ENCODE data around the gene VAV2. TPM values are rescaled to one million over a fixed set of nuclear protein-coding genes. Genes with fewer than 3 reads are reported as not detected.

The VAV2 gene
- polyA plus RNA-seq, 4 donors: 26.7 to 45.7 (median 36.2) TPM

GRCh38 chr9:133886563-133887501 is 105.3 kb downstream of the VAV2 start:
- no peak for FAIRE-seq
- H3K4me3 ChIP-seq (ENCODE audit: low read depth in 1 of 3, low read length in 3 of 3): no peak overlapping the region
- H3K9me3 ChIP-seq (ENCODE audit: control insufficient read depth in 2 of 2, insufficient read depth in 1 of 2, low read depth in 1 of 2, low read length in 1 of 2): peaks cover 0 to 4% of the 10 kb centered on the region in 2 donors
- H3K27ac ChIP-seq (ENCODE audit: low read depth in 1 of 3, low read length in 2 of 3): no peak overlapping the region
- WGBS, 3 donors: 82 to 86% (median 83%) methylated on average over 14 of the region's 14 CpGs
- H3K36me3 ChIP-seq (ENCODE audit: control insufficient read depth in 3 of 3, insufficient read depth in 2 of 3, low read depth in 1 of 3, low read length in 3 of 3): peaks cover 0 to 70% (median 3%) of the 10 kb centered on the region in 3 donors
- peaks cover 0 to 41% (median 0%) of the 10 kb centered on the region in 3 donors for H3K4me1 ChIP-seq (ENCODE audit: control insufficient read depth in 3 of 3, insufficient read depth in 2 of 3, low read depth in 1 of 3, low read length in 2 of 3)
- H3K27me3 ChIP-seq (ENCODE audit: control insufficient read depth in 3 of 3, insufficient read depth in 3 of 3, low read length in 3 of 3): no peaks in the 10 kb centered on the region
- no peak for DNase-seq

GRCh38 chr9:133884907-133885744 is 107.0 kb downstream of the VAV2 start:
- no peaks in the 10 kb centered on the region for H3K9me3 ChIP-seq (ENCODE audit: control insufficient read depth in 2 of 2, insufficient read depth in 1 of 2, low read depth in 1 of 2, low read length in 1 of 2)
- H3K4me1 ChIP-seq (ENCODE audit: control insufficient read depth in 3 of 3, insufficient read depth in 2 of 3, low read depth in 1 of 3, low read length in 2 of 3): peaks cover 0 to 42% (median 0%) of the 10 kb centered on the region in 3 donors
- 88 to 90% (median 88%) methylated on average over 19 of the region's 19 CpGs for whole genome bisulfite sequencing, 3 donors
- no peaks in the 10 kb centered on the region for H3K27me3 ChIP-seq (ENCODE audit: control insufficient read depth in 3 of 3, insufficient read depth in 3 of 3, low read length in 3 of 3)
- DNase-seq: no peak
- H3K27ac ChIP-seq (ENCODE audit: low read depth in 1 of 3, low read length in 2 of 3): no peak overlapping the region
- peaks cover 0 to 81% (median 3%) of the 10 kb centered on the region in 3 donors for H3K36me3 ChIP-seq (ENCODE audit: control insufficient read depth in 3 of 3, insufficient read depth in 2 of 3, low read depth in 1 of 3, low read length in 3 of 3)
- no peak for FAIRE-seq
- H3K4me3 ChIP-seq (ENCODE audit: low read depth in 1 of 3, low read length in 3 of 3): no peak overlapping the region

DNA sequence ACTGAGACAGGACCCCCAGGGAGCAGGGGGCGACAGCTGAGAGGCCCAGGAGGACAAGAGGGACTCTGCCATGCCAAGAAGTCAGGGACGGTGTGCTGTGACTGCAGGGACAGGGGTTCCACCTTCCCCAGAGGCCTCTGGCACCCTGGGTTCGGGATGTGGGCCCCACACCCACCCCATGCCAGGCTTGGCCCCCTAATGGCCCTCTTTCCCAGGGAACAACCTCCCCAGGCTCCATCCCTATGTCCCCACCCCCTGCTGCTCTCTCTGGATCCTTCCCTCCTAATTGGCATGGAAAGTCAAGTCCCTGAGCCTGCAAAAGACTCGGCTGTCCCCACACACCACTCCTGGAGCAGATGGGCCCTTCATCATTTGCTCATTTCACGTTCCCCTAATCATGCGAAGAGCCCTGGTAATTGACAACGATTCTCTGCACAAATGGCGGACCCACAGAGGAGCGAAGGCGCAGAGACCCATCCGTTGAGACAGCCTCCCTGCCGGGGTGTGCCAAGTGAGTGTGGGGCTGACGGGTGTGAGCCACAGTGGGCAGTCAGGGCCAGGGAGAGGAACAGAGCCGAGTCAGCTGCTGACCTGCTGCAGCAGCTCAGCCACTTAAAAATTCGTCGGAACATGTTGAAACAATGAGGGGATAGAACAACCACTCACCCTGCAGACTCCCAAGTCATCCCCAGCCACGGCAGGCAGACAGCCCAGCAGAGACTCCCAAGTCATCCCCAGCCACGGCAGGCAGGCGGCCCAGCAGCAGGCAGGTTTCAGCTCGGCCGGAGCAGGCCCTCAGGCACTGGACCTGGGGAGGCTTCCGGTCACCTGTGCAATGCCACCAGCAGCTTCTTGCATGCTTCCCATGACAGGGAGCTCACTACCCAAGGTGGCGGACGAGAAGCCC is 109.0 kb downstream of the VAV2 start:
- FAIRE-seq (no peak), DNase-seq (no peak)
- Histone ChIP-seq H3K9me3 (ENCODE audit: control insufficient read depth in 2 of 2, insufficient read depth in 1 of 2, low read depth in 1 of 2, low read length in 1 of 2) (no peaks in the 10 kb centered on the region), H3K27ac (ENCODE audit: low read depth in 1 of 3, low read length in 2 of 3) (no peak overlapping the region), H3K4me3 (ENCODE audit: low read depth in 1 of 3, low read length in 3 of 3) (no peak overlapping the region), H3K27me3 (ENCODE audit: control insufficient read depth in 3 of 3, insufficient read depth in 3 of 3, low read length in 3 of 3) (no peaks in the 10 kb centered on the region), H3K4me1 (ENCODE audit: control insufficient read depth in 3 of 3, insufficient read depth in 2 of 3, low read depth in 1 of 3, low read length in 2 of 3) (peaks cover 0 to 30% (median 0%) of the 10 kb centered on the region in 3 donors), H3K36me3 (ENCODE audit: control insufficient read depth in 3 of 3, insufficient read depth in 2 of 3, low read depth in 1 of 3, low read length in 3 of 3) (peaks cover 0 to 80% (median 3%) of the 10 kb centered on the region in 3 donors)
- WGBS, 3 donors: 88 to 94% (median 90%) methylated on average over 24 of the region's 24 CpGs

- Histone ChIP-seq H3K27me3 (ENCODE audit: control insufficient read depth in 3 of 3, insufficient read depth in 3 of 3, low read length in 3 of 3) (no peaks in the 10 kb centered on the region), H3K4me3 (ENCODE audit: low read depth in 1 of 3, low read length in 3 of 3) (no peak overlapping the region), H3K27ac (ENCODE audit: low read depth in 1 of 3, low read length in 2 of 3) (no peak overlapping the region), H3K36me3 (ENCODE audit: control insufficient read depth in 3 of 3, insufficient read depth in 2 of 3, low read depth in 1 of 3, low read length in 3 of 3) (peaks cover 0 to 80% (median 0%) of the 10 kb centered on the region in 3 donors), H3K9me3 (ENCODE audit: control insufficient read depth in 2 of 2, insufficient read depth in 1 of 2, low read depth in 1 of 2, low read length in 1 of 2) (no peaks in the 10 kb centered on the region), H3K4me1 (ENCODE audit: control insufficient read depth in 3 of 3, insufficient read depth in 2 of 3, low read depth in 1 of 3, low read length in 2 of 3) (peaks cover 0 to 30% (median 0%) of the 10 kb centered on the region in 3 donors)
- 77 to 86% (median 84%) methylated on average over 24 of the region's 24 CpGs for WGBS, 3 donors
- DNase-seq (no peak), FAIRE-seq (no peak)
These were observed 110.3 kb downstream of the VAV2 start for GRCh38 chr9:133881671-133882381.

DNA sequence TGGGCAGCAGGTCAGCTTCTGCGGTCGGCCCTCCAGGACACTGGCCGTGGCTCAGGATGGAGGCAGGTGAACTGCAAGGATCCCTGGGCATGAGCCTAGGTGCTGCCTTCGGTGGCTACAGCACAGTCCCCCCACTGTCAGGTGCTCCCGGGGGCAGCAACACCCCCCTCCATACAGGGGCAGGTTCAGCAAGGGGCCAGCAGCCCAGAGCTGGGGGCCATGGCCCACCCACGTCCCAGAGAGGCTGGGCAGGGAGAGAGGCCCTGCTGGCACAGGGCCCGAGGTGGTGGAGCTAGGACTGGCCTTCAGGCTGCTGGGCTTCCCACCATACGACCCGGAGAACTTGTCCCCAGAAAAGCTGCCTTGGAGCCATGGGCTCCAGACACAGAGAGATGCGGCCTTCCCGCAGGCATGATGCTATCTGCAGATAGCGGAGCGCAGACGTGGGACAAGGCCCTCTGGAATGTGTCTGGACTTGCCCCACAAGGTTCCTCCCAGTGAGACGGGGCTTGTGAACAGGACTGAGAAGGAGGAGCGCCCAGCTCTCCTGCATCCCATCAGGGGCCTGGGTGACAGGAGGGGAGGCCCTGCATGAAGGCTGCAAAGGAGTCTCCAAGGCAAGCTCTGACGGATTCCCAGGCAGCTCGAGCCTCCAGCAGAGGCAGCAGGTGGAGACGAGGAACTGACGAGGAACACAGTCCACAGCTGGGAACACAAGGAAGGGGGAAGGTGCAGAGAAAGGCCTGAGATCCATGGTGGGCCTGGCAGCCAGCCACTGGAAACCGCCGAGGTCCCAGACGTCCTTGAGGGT is 111.1 kb downstream of the VAV2 start:
- Histone ChIP-seq H3K27me3 (ENCODE audit: control insufficient read depth in 3 of 3, insufficient read depth in 3 of 3, low read length in 3 of 3) (no peaks in the 10 kb centered on the region), H3K9me3 (ENCODE audit: control insufficient read depth in 2 of 2, insufficient read depth in 1 of 2, low read depth in 1 of 2, low read length in 1 of 2) (no peaks in the 10 kb centered on the region), H3K27ac (ENCODE audit: low read depth in 1 of 3, low read length in 2 of 3) (no peak overlapping the region), H3K4me1 (ENCODE audit: control insufficient read depth in 3 of 3, insufficient read depth in 2 of 3, low read depth in 1 of 3, low read length in 2 of 3) (peaks cover 0 to 27% (median 0%) of the 10 kb centered on the region in 3 donors), H3K4me3 (ENCODE audit: low read depth in 1 of 3, low read length in 3 of 3) (no peak overlapping the region), H3K36me3 (ENCODE audit: control insufficient read depth in 3 of 3, insufficient read depth in 2 of 3, low read depth in 1 of 3, low read length in 3 of 3) (peaks cover 0 to 80% (median 0%) of the 10 kb centered on the region in 3 donors)
- DNase-seq (no peak), FAIRE-seq (no peak)
- WGBS, 3 donors: 73 to 79% (median 75%) methylated on average over 22 to 23 of the region's 23 CpGs

DNA sequence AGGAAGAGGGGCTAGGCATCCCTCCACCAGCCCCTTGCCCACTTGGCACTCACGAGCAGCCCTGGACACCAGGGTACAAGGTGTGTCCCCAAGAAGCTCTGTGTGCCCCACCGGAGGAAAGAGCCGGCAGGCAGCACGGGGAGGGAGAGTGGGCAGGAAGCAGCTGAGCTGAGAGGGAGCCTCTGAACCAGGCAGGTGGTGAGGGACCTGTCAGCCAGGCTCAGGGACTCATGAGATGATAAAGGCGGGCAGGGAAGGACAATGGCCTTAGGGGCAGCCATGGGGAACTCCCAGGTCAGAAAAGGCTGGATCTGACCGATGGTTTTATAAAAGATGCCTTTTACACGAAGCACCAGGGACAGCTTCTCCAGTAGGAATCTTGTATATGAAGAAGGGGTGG is 112.0 kb downstream of the VAV2 start:
- Histone ChIP-seq H3K27ac (ENCODE audit: low read depth in 1 of 3, low read length in 2 of 3) (no peak overlapping the region), H3K4me3 (ENCODE audit: low read depth in 1 of 3, low read length in 3 of 3) (no peak overlapping the region), H3K36me3 (ENCODE audit: control insufficient read depth in 3 of 3, insufficient read depth in 2 of 3, low read depth in 1 of 3, low read length in 3 of 3) (peaks cover 0 to 82% (median 0%) of the 10 kb centered on the region in 3 donors), H3K27me3 (ENCODE audit: control insufficient read depth in 3 of 3, insufficient read depth in 3 of 3, low read length in 3 of 3) (no peaks in the 10 kb centered on the region), H3K9me3 (ENCODE audit: control insufficient read depth in 2 of 2, insufficient read depth in 1 of 2, low read depth in 1 of 2, low read length in 1 of 2) (no peaks in the 10 kb centered on the region), H3K4me1 (ENCODE audit: control insufficient read depth in 3 of 3, insufficient read depth in 2 of 3, low read depth in 1 of 3, low read length in 2 of 3) (peaks cover 0 to 33% (median 0%) of the 10 kb centered on the region in 3 donors)
- 65 to 86% (median 77%) methylated on average over 7 of the region's 7 CpGs for WGBS, 3 donors
- FAIRE-seq (no peak), DNase-seq (no peak)

DNA sequence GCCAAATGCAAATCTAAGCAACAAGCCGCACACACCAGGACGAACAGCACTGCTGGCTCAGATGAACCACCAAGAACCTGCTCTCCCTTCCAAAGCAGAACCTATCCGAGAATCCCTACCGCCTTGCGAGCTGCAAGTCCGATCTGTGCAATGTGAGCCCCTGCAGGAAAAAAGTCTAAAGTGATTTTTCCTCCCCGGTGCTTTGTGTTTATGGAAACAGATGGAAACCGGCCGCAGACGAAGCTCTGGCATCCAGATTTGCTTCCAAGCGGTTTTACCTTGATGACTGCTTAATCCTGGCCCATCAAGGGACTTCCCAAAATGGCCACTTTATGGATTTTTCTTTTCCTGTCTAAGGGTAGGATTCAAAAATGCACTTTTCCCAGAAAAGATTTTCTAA is 112.5 kb downstream of the VAV2 start:
- Histone ChIP-seq H3K27ac (ENCODE audit: low read depth in 1 of 3, low read length in 2 of 3) (no peak overlapping the region), H3K9me3 (ENCODE audit: control insufficient read depth in 2 of 2, insufficient read depth in 1 of 2, low read depth in 1 of 2, low read length in 1 of 2) (no peaks in the 10 kb centered on the region), H3K36me3 (ENCODE audit: control insufficient read depth in 3 of 3, insufficient read depth in 2 of 3, low read depth in 1 of 3, low read length in 3 of 3) (peaks cover 0 to 82% (median 0%) of the 10 kb centered on the region in 3 donors), H3K27me3 (ENCODE audit: control insufficient read depth in 3 of 3, insufficient read depth in 3 of 3, low read length in 3 of 3) (no peaks in the 10 kb centered on the region), H3K4me3 (ENCODE audit: low read depth in 1 of 3, low read length in 3 of 3) (no peak overlapping the region), H3K4me1 (ENCODE audit: control insufficient read depth in 3 of 3, insufficient read depth in 2 of 3, low read depth in 1 of 3, low read length in 2 of 3) (peaks cover 0 to 38% (median 0%) of the 10 kb centered on the region in 3 donors)
- WGBS, 3 donors: 77 to 92% (median 89%) methylated on average over 11 of the region's 11 CpGs
- DNase-seq (no peak), FAIRE-seq (no peak)

All from small intestine (tissue), 7 donors.